Measurements from ENCODE around the gene VHLL.

VHLL gene

GRCh38 chr1:156291226-156292061 lies 7.7 kb downstream of the VHLL start:
- DNase-seq (ENCODE audit: low read depth) = no peak
- H3K4me3 ChIP-seq (ENCODE audit: control insufficient read depth, low read depth, low read length) = peak overlapping the region; percentile 50
- no peak for TF ChIP-seq CTCF (IDR thresholded peaks at IDR 0.05; ENCODE audit: control insufficient read depth, insufficient read depth, low read depth, low read length, missing control alignments)

DNA sequence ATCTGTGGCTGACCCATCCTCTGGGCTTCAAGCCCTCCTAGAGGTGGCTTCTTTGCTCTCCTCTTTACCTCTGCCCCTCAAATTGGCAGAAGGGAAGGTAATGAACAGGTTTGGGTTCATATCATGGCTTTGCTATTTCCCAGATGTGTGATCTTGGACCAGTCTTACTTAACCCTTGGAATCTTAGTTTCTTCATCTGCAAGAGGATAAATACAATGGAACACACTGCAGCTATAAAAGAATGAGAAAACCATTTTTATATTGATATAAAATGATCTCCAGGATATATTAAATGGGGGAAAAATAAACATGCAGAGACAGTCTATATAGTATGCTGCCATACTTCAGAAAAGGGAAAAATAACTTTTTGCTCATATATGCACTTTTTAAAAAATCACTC lies 9.2 kb downstream of the VHLL start:
- no peak for DNase-seq (ENCODE audit: low read depth)
- no peak overlapping the region for H3K4me3 ChIP-seq (ENCODE audit: control insufficient read depth, low read depth, low read length)
- no peak for TF ChIP-seq CTCF (IDR thresholded peaks at IDR 0.05; ENCODE audit: control insufficient read depth, insufficient read depth, low read depth, low read length, missing control alignments)

GRCh38 chr1:156286061-156286460 lies 13.0 kb downstream of the VHLL start:
- no peak for DNase-seq (ENCODE audit: low read depth)
- no peak overlapping the region for H3K4me3 ChIP-seq (ENCODE audit: control insufficient read depth, low read depth, low read length)
- TF ChIP-seq CTCF (IDR thresholded peaks at IDR 0.05; ENCODE audit: control insufficient read depth, insufficient read depth, low read depth, low read length, missing control alignments) = no peak

GRCh38 chr1:156285437-156285836 lies 13.7 kb downstream of the VHLL start:
- DNase-seq (ENCODE audit: low read depth) = no peak
- H3K4me3 ChIP-seq (ENCODE audit: control insufficient read depth, low read depth, low read length) = no peak overlapping the region
- no peak for TF ChIP-seq CTCF (IDR thresholded peaks at IDR 0.05; ENCODE audit: control insufficient read depth, insufficient read depth, low read depth, low read length, missing control alignments)

GRCh38 chr1:156284757-156285156 lies 14.3 kb downstream of the VHLL start:
- TF ChIP-seq CTCF (IDR thresholded peaks at IDR 0.05; ENCODE audit: control insufficient read depth, insufficient read depth, low read depth, low read length, missing control alignments) = no peak
- DNase-seq (ENCODE audit: low read depth) = no peak
- H3K4me3 ChIP-seq (ENCODE audit: control insufficient read depth, low read depth, low read length) = no peak overlapping the region

- H3K4me3 ChIP-seq (ENCODE audit: control insufficient read depth, low read depth, low read length) = peak within 1 kb of the TSS; percentile 71
- TF ChIP-seq CTCF (IDR thresholded peaks at IDR 0.05; ENCODE audit: control insufficient read depth, insufficient read depth, low read depth, low read length, missing control alignments) = no peak
- DNase-seq (ENCODE audit: low read depth) = no peak
Measured at GRCh38 chr1:156284112-156284511, 15.0 kb downstream of the VHLL start, which contains the start of gene TMEM79. Gene TMEM79, plus strand, starts transcription at chr1:156284325. Its CDS starts 902 bp downstream, at chr1:156285227.
